EL (cell line): Measurements from ENCODE around the gene ABL1.
A peak's percentile ranks its signal among the peaks of the same experiment; 100 is the strongest.
"Not testable (repeated sequence)": the region's sequence is repeated elsewhere in the genome, so short reads cannot be mapped to it uniquely, and the experiment has no call there.

ENCODE experiments used
- DNase-seq: peaks from one replicate; pipeline ENCODE4 v3.0.0-alpha.2; 2016

ABL1 gene

GRCh38 chr9:130905902-130906734 lies 71.1 kb downstream of the ABL1 start:
- no peak for DNase-seq

GRCh38 chr9:130906735-130907416 lies 71.8 kb downstream of the ABL1 start:
- DNase-seq, result no peak

GRCh38 chr9:130908146-130908877 lies 73.3 kb downstream of the ABL1 start:
- DNase-seq, result no peak

GRCh38 chr9:130908878-130909355 lies 73.9 kb downstream of the ABL1 start:
- DNase-seq, result no peak

GRCh38 chr9:130910041-130910440 lies 75.0 kb downstream of the ABL1 start:
- not testable (repeated sequence) for DNase-seq

GRCh38 chr9:130910670-130911069 lies 75.6 kb downstream of the ABL1 start:
- DNase-seq, result not testable (repeated sequence)

GRCh38 chr9:130911254-130912049 lies 76.4 kb downstream of the ABL1 start:
- no peak for DNase-seq

GRCh38 chr9:130912932-130913598 lies 78.0 kb downstream of the ABL1 start:
- DNase-seq, result peak; percentile 92

- no peak for DNase-seq
These were observed 78.8 kb downstream of the ABL1 start for GRCh38 chr9:130913599-130914416.

GRCh38 chr9:130914417-130915095 lies 79.5 kb downstream of the ABL1 start:
- no peak for DNase-seq

- no peak for DNase-seq
These were observed 80.0 kb downstream of the ABL1 start for GRCh38 chr9:130915096-130915447.

- DNase-seq, result no peak
These were observed 82.3 kb downstream of the ABL1 start for GRCh38 chr9:130917168-130917960.

- no peak for DNase-seq
These were observed 83.2 kb downstream of the ABL1 start for GRCh38 chr9:130918101-130918825.

GRCh38 chr9:130918826-130919558 lies 83.9 kb downstream of the ABL1 start:
- no peak for DNase-seq

- DNase-seq, result no peak
These were observed 84.6 kb downstream of the ABL1 start for GRCh38 chr9:130919559-130920145.

- no peak for DNase-seq
These were observed 85.2 kb downstream of the ABL1 start for GRCh38 chr9:130920233-130920632.

- DNase-seq, result no peak
These were observed 85.8 kb downstream of the ABL1 start for GRCh38 chr9:130920762-130921299.
